ENCODE results near the gene TENT4B.
"Not testable (repeated sequence)": the region's sequence is repeated elsewhere in the genome, so short reads cannot be mapped to it uniquely, and the experiment has no call there.

The TENT4B gene

GRCh38 chr16:50152807-50153595 is at the start of gene TENT4B:
Gene TENT4B (plus strand): TSS chr16:50153306. CDS start chr16:50153622, 316 bp downstream.
- DNase-seq (ENCODE audit: low read depth) = peak; percentile 78

- DNase-seq (ENCODE audit: low read depth) = no peak
Observed at GRCh38 chr16:50103764-50104163, 49.3 kb upstream of the TENT4B start.

DNA sequence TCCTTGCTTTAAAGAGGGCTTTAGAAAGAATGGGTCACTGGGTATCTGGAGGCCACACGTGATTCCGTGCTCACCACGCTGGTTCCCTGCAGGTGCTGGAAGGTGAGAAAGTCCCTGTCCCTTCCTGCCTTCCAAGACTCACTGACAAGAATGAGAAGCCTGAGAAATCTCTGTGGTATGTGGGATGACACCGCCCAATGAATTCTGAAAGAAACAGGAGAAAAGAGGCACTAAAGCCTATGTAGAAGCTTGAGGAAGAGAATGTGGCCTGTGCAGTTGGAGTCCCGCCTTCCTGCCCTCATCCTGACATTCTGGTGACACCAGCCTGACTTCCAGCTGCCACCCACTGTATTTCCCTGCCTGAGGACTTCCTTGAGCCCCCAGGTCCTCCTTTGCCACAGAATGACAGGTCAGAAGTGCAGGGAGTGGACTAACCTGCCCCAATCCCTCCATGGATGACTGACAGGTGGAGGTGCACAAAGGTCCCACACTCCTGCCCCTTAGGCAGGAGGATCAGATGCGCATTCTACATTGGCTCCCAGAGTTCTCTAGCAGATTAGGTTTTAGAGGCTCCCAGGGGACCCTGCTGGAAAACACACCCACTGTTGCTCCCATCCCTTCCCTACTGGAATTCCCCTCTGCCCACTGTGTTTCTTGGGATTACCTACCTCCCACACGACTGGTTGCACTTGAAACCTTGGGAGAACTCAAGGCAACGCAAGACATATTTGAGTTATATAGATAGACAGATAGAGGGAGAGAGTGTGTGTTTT is 38.6 kb upstream of the TENT4B start:
- no peak for DNase-seq (ENCODE audit: low read depth)

DNA sequence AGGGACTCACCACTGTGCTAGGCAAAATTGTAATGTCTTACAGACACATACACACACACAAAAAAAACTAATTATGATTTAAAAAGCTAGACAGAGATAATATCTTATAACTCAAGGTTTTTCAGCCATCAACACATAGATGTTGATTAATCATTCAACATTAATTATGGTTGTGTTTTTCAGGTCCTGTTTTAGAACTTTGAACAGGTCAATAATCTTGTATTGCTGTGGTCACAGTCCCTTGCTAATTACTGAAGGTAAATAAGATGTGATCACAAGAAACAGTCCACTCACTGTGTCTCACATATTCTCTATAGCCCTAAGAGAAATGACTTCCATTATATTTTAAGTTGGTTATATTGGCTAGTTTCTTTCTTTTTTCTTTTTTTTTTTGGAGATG is 32.4 kb upstream of the TENT4B start:
- no peak for DNase-seq (ENCODE audit: low read depth)

DNA sequence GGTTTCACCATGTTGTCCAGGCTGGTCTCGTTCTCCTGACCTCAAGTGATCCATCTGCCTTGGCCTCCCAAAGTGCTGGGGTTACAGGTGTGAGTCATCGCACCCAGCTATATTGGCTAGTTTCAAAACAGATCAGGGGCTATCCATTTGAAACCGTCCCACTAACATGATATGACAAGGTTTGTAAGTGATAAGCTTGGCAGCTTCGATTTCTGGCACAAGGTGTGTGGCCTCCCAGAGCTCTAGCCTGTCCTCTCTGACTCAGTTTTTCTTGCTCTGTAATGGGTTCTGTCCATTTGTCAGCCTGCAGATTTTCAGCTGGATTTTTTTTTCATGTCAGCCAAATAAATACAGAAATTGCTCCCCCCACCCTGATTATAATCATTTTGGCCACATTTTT is 31.8 kb upstream of the TENT4B start:
- no peak for DNase-seq (ENCODE audit: low read depth)

DNA sequence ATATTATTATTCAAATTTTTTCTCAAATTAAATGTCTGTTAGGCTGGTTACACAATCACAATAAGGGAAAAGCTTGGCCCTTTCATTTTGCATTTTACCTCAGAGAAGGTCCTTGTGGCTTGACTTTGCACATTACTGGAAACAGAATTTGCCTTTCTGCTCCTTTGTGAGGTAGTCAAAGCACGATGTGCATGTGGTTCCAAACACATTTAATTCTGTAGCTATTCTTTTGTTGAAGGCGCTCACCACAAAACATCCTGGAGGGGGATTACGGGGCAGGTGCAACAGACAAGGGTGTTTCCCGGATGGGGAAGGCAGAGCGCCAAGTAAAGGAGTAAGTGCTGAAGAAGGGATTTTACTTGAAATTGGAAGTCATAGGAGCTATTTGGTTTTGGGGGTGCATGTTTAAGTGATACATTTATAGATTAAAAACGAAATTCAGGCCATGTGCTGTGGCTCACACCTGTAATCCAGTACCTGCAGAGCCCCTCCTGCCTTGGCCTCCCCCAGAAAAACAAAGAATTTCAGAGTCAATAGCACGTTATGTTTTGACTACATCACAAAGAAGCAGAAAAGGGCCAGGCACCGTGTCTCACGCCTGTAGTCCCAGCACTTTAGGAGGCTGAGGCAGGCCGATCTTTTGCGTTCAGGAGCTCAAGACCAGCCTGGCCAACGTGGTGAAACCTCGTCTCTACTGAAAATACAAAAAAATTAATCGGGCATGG is 31.2 kb upstream of the TENT4B start:
- no peak for DNase-seq (ENCODE audit: low read depth)

DNA sequence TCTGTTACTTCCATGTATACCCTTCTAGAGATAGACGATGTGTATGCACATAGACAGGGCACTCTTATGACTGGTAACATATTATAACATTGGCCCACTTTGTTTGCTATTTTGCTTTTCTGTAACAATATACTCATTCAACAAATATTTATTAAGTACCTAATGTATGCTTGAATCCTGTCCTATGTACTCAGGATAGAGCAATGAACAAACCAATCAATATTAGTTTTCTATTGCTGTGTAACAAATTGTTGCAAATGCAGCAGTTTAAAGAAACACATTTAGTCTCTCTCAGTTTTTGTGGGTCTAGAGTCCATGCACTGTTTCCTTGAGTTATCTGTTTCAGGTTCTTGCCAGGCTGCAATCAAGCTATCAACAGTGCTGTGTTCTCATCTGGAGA is 29.7 kb upstream of the TENT4B start:
- no peak for DNase-seq (ENCODE audit: low read depth)

- DNase-seq (ENCODE audit: low read depth) = no peak
Observed at GRCh38 chr16:50124769-50125168, 28.3 kb upstream of the TENT4B start.

DNA sequence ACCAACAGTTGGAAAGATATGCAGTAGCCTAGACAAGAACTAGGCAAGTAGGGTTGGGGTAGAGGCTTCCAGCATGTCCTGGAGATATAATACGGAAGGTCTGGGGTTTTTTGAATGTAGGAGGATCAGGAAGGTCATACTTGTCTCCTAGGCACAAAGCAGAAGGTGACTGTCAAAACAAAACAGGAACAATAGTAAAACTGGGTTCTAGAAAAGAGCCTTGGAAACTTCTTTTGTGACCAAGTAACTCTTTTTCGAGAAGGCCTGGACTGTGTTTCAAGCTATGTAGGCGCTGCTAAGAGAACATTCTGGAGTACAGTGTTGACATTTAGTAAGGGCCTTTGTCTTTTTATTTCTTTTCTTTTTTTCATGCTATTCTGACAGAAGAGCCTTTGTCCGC is 26.9 kb upstream of the TENT4B start:
- no peak for DNase-seq (ENCODE audit: low read depth)

GRCh38 chr16:50132571-50132970 is 20.5 kb upstream of the TENT4B start:
- not testable (repeated sequence) for DNase-seq (ENCODE audit: low read depth)

- DNase-seq (ENCODE audit: low read depth) = no peak
Observed at GRCh38 chr16:50133214-50133613, 19.9 kb upstream of the TENT4B start.

- DNase-seq (ENCODE audit: low read depth) = no peak
Observed at GRCh38 chr16:50136399-50136798, 16.7 kb upstream of the TENT4B start.

DNA sequence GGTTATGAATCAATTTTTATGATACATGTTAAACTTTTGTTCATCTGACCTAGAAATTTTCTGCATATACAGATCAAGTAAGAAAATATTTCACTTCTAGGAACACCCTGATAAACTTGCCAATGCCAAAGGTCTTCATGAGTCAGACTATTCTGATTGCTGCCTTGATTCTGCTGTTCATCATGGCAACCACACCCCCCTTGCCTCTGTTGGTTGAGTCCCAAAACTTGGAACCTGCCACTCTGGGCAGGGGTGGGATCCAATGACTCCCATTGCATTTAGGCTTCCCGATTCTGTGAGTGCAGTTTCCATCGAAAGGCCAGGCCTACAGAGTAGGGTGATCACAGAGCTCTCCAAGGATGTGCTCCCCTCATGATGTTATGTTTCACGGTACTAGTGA is 15.8 kb upstream of the TENT4B start:
- DNase-seq (ENCODE audit: low read depth) = no peak

DNA sequence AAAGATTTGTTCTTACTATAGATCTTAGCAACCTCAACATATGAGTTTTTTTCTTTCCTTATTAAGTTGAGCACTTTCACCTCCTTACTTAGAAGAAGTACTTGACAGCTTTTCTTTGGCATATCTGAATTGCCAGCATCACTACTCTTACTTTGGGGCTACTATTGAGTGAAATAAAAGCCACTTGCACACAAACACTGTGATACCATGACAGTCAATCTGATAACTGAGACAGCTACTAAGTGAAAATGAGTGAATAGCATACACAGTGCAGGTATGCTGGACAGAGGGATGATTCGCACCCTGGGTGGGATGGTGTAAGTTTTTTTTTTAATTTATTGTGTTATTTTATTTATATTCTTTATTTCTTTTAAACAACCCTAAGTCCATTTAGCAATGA is 13.5 kb upstream of the TENT4B start:
- no peak for DNase-seq (ENCODE audit: low read depth)

- no peak for DNase-seq (ENCODE audit: low read depth)
Observed at GRCh38 chr16:50144211-50144610, 8.9 kb upstream of the TENT4B start.

- no peak for DNase-seq (ENCODE audit: low read depth)
Observed at GRCh38 chr16:50146479-50147435, 6.3 kb upstream of the TENT4B start.

DNA sequence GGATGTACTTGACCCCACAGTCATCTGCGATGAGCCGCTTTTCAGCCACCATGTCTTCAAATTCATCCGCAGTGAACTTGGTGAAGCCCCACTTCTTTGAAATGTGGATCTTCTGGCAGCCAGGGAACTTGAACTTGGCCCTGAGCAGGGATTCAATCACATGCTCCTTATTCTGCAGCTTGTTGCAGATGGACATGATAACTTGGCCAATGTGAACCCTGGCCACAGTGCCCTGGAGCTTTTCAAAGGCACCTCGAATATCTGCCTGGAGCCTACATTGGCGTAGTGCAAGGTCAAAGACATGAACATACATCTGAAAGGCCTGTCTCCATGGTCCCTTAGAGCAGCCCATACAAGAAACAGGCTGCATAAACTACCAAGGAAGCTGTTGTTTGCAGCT is 1.8 kb upstream of the TENT4B start:
- no peak for DNase-seq (ENCODE audit: low read depth)

- no peak for DNase-seq (ENCODE audit: low read depth)
Observed at GRCh38 chr16:50151756-50152155, 1.4 kb upstream of the TENT4B start.

GRCh38 chr16:50152351-50152806 is 727 bp upstream of the TENT4B start:
- DNase-seq (ENCODE audit: low read depth) = peak; percentile 42

DNA sequence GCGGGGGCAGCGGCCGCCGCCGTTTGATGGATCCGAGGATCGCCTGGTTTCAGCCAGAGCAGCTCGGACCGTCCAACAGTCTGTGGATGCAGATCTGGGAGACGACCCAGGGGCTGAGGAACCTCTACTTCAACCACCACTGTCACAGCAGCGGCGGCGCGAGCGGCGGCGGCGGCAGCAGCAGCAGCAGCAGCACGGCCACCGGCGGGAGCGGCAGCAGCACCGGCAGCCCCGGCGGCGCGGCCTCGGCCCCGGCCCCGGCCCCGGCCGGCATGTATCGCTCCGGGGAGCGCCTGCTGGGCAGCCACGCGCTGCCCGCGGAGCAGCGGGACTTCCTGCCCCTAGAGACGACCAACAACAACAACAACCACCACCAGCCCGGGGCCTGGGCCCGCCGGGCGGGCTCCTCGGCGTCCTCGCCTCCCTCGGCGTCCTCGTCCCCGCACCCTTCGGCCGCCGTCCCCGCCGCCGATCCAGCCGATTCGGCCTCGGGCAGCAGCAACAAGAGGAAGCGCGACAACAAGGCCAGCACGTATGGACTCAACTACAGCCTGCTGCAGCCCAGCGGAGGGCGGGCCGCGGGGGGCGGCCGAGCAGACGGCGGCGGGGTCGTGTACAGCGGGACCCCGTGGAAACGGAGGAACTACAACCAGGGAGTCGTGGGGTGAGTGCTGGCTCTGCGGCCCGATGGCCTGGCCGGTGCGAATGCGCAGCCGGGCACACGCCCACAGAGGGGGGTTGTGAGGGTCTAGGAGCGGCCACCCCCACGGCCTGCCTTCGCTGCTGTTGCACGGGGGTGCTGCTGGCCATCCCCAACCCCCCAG is 702 bp downstream of the TENT4B start:
- no peak for DNase-seq (ENCODE audit: low read depth)
